ENCODE measurements around the gene PRKAA2.

Gene PRKAA2

GRCh38 chr1:56654126-56654923 lies 9.2 kb downstream of the PRKAA2 start:
- DNase-seq (no peak), ATAC-seq (no peak)

GRCh38 chr1:56655991-56656613 lies 11.0 kb downstream of the PRKAA2 start:
- DNase-seq (no peak), ATAC-seq (no peak)

- no peak for ATAC-seq
- DNase-seq: no peak
Measured at GRCh38 chr1:56658254-56658653, 13.1 kb downstream of the PRKAA2 start.

GRCh38 chr1:56660293-56660692 lies 15.2 kb downstream of the PRKAA2 start:
- DNase-seq (no peak), ATAC-seq (no peak)

- DNase-seq: no peak
- ATAC-seq: no peak
Measured at GRCh38 chr1:56663846-56664245, 18.7 kb downstream of the PRKAA2 start.

GRCh38 chr1:56665384-56665783 lies 20.3 kb downstream of the PRKAA2 start:
- no peak for ATAC-seq
- DNase-seq: no peak

- no peak for DNase-seq
- no peak for ATAC-seq
Measured at GRCh38 chr1:56666112-56666608, 21.0 kb downstream of the PRKAA2 start.

- ATAC-seq (no peak), DNase-seq (no peak)
Measured at GRCh38 chr1:56670350-56670749, 25.2 kb downstream of the PRKAA2 start.

- no peak for ATAC-seq
- DNase-seq: no peak
Measured at GRCh38 chr1:56671085-56671484, 26.0 kb downstream of the PRKAA2 start.

GRCh38 chr1:56671542-56671941 lies 26.4 kb downstream of the PRKAA2 start:
- no peak for DNase-seq
- ATAC-seq: no peak

GRCh38 chr1:56672579-56672978 lies 27.5 kb downstream of the PRKAA2 start:
- DNase-seq (no peak), ATAC-seq (no peak)

GRCh38 chr1:56675763-56676162 lies 30.6 kb downstream of the PRKAA2 start:
- no peak for ATAC-seq

GRCh38 chr1:56676571-56677035 lies 31.5 kb downstream of the PRKAA2 start:
- ATAC-seq (no peak), DNase-seq (no peak)

More at GRCh38 chr1:56675763-56676162, 30.6 kb downstream of the PRKAA2 start:
- no peak for DNase-seq

GRCh38 chr1:56683569-56683968 lies 38.5 kb downstream of the PRKAA2 start:
- ATAC-seq: no peak
- no peak for DNase-seq

GRCh38 chr1:56686169-56686568 lies 41.1 kb downstream of the PRKAA2 start:
- DNase-seq (no peak), ATAC-seq (no peak)

- ATAC-seq (peak; percentile 92), DNase-seq (no peak)
Measured at GRCh38 chr1:56688522-56689026, 43.5 kb downstream of the PRKAA2 start.

GRCh38 chr1:56696663-56697062 lies 51.5 kb downstream of the PRKAA2 start:
- no peak for ATAC-seq
- no peak for DNase-seq

GRCh38 chr1:56703747-56704146 lies 58.6 kb downstream of the PRKAA2 start:
- DNase-seq (no peak), ATAC-seq (no peak)

GRCh38 chr1:56707379-56707778 lies 62.3 kb downstream of the PRKAA2 start:
- DNase-seq (no peak), ATAC-seq (no peak)

GRCh38 chr1:56709269-56709880 lies 64.3 kb downstream of the PRKAA2 start:
- ATAC-seq: no peak

GRCh38 chr1:56709995-56710394 lies 64.9 kb downstream of the PRKAA2 start:
- no peak for DNase-seq
- no peak for ATAC-seq

More at GRCh38 chr1:56709269-56709880, 64.3 kb downstream of the PRKAA2 start:
- no peak for DNase-seq

GRCh38 chr1:56710646-56711045 lies 65.5 kb downstream of the PRKAA2 start:
- no peak for ATAC-seq
- no peak for DNase-seq

GRCh38 chr1:56712150-56712549 lies 67.0 kb downstream of the PRKAA2 start:
- ATAC-seq: no peak
- no peak for DNase-seq
